H9 (cell line): ENCODE data around the gene KAT7. TPM values are rescaled to one million over a fixed set of nuclear protein-coding genes. Genes with fewer than 3 reads are reported as not detected.

Experiments used
- DNase-seq: peaks from one replicate; pipeline ENCODE4 v3.0.0-alpha.2; 2017
- H2AFZ ChIP-seq: one replicate; pipeline ENCODE4 v1.6.1; 2013; ENCODE audit warnings: mild to moderate bottlenecking, low read length, control low read depth, moderate library complexity
- H2AK5ac ChIP-seq: 2 replicates; pipeline ENCODE4 v1.6.1; 2013; ENCODE audit warnings: low read length, control low read depth, mixed read lengths; ENCODE audit not compliant: insufficient read length
- H2BK120ac ChIP-seq: one replicate; pipeline ENCODE4 v1.6.1; 2013; ENCODE audit warnings: low read depth, mild to moderate bottlenecking, low read length, control low read depth, inconsistent platforms; ENCODE audit not compliant: poor library complexity, severe bottlenecking
- H2BK12ac ChIP-seq: 2 replicates; pipeline ENCODE4 v1.6.1; 2013; ENCODE audit warnings: low read length, control low read depth, mixed read lengths, low read depth; ENCODE audit not compliant: insufficient read length
- H2BK15ac ChIP-seq: 2 replicates; pipeline ENCODE4 v1.6.1; 2013; ENCODE audit warnings: low read depth, low read length, control low read depth
- H2BK20ac ChIP-seq: one replicate; pipeline ENCODE4 v1.6.1; 2013; ENCODE audit warnings: low read depth, mild to moderate bottlenecking, low read length, control low read depth, inconsistent platforms; ENCODE audit not compliant: poor library complexity, severe bottlenecking
- H2BK5ac ChIP-seq: 2 replicates; pipeline ENCODE4 v1.6.1; 2013; ENCODE audit warnings: low read length, control low read depth, mixed read lengths; ENCODE audit not compliant: insufficient read length
- H3K14ac ChIP-seq: 2 replicates; pipeline ENCODE4 v1.6.1; 2013; ENCODE audit warnings: low read length, control low read depth; ENCODE audit not compliant: insufficient read depth
- H3K18ac ChIP-seq: 2 replicates; pipeline ENCODE4 v1.6.1; 2013; ENCODE audit warnings: low read depth, mild to moderate bottlenecking, mixed read lengths, low read length, control low read depth; ENCODE audit not compliant: insufficient read length
- H3K23ac ChIP-seq: 2 replicates; pipeline ENCODE4 v1.6.1; 2013; ENCODE audit warnings: low read length, control low read depth, mixed read lengths, low read depth; ENCODE audit not compliant: insufficient read length
- H3K23me2 ChIP-seq: 2 replicates; pipeline ENCODE4 v1.6.1; 2013; ENCODE audit warnings: low read depth, mild to moderate bottlenecking, mixed read lengths, low read length, control low read depth; ENCODE audit not compliant: insufficient read length, poor library complexity, severe bottlenecking
- H3K27ac ChIP-seq: 2 replicates; pipeline ENCODE4 v1.5.1; 2013; ENCODE audit warnings: low read length, control low read depth, mixed read lengths, low read depth; ENCODE audit not compliant: insufficient read length
- H3K27me3 ChIP-seq: 2 replicates; pipeline ENCODE4 v1.6.1; 2013; ENCODE audit warnings: low read length, control low read depth, inconsistent platforms; ENCODE audit not compliant: insufficient read depth
- H3K4ac ChIP-seq: 2 replicates; pipeline ENCODE4 v1.6.1; 2013; ENCODE audit warnings: low read depth, mild to moderate bottlenecking, control low read depth, inconsistent platforms, low read length, moderate library complexity
- H3K4me1 ChIP-seq: 2 replicates; pipeline ENCODE4 v1.6.1; 2013; ENCODE audit warnings: low read length, control low read depth, inconsistent platforms; ENCODE audit not compliant: insufficient read depth
- H3K4me2 ChIP-seq: 2 replicates; pipeline ENCODE4 v1.6.1; 2013; ENCODE audit warnings: low read length, control low read depth, mixed read lengths; ENCODE audit not compliant: insufficient read length, insufficient read depth
- H3K56ac ChIP-seq: 2 replicates; pipeline ENCODE4 v1.6.1; 2013; ENCODE audit warnings: low read depth, mild to moderate bottlenecking, mixed read lengths, low read length, control low read depth; ENCODE audit not compliant: insufficient read length
- H3K79me1 ChIP-seq: 2 replicates; pipeline ENCODE4 v1.6.1; 2013; ENCODE audit warnings: low read depth, mild to moderate bottlenecking, moderate library complexity, low read length, control low read depth, inconsistent platforms; ENCODE audit not compliant: insufficient read depth, poor library complexity, severe bottlenecking
- H3K79me2 ChIP-seq: 2 replicates; pipeline ENCODE4 v1.6.1; 2013; ENCODE audit warnings: low read length, control low read depth, inconsistent platforms; ENCODE audit not compliant: insufficient read depth
- H3K9ac ChIP-seq: 2 replicates; pipeline ENCODE4 v1.6.1; 2013; ENCODE audit warnings: low read length, control low read depth, mixed read lengths; ENCODE audit not compliant: insufficient read length; ENCODE audit errors: extremely low read depth
- H3K9me3 ChIP-seq: one replicate; pipeline ENCODE4 v1.6.1; 2013; ENCODE audit warnings: low read depth, low read length, inconsistent platforms; ENCODE audit not compliant: control insufficient read depth
- H3T11ph ChIP-seq: one replicate; pipeline ENCODE4 v1.6.1; 2013; ENCODE audit warnings: mild to moderate bottlenecking, low read length, control low read depth, inconsistent platforms
- H4K20me1 ChIP-seq: one replicate; pipeline ENCODE4 v1.6.1; 2013; ENCODE audit not compliant: control insufficient read depth, insufficient read length, insufficient read depth
- H4K5ac ChIP-seq: 2 replicates; pipeline ENCODE4 v1.6.1; 2013; ENCODE audit warnings: low read depth, mild to moderate bottlenecking, mixed read lengths, low read length, control low read depth; ENCODE audit not compliant: insufficient read length
- H4K8ac ChIP-seq: replicated peaks from 2 replicates; pipeline ENCODE4 v1.6.1; 2013; ENCODE audit warnings: low read length, control low read depth, mixed read lengths, low read depth; ENCODE audit not compliant: insufficient read length
- H4K91ac ChIP-seq: 2 replicates; pipeline ENCODE4 v1.6.1; 2013; ENCODE audit warnings: low read depth, mild to moderate bottlenecking, moderate library complexity, mixed read lengths, low read length, control low read depth; ENCODE audit not compliant: insufficient read length
- H3K27ac Mint-ChIP-seq, 3 experiments: 2 replicates in 2 of 3; 3 replicates in 1 of 3; pipeline ENCODE4 v1.8.0; 2020 to 2021; ENCODE audit warnings: mixed read lengths in 3 of 3, mild to moderate bottlenecking in 1 of 3, moderate library complexity in 1 of 3
- H3K27me3 Mint-ChIP-seq: 2 replicates; pipeline ENCODE4 v1.8.0; 2021; ENCODE audit warnings: low read depth, mild to moderate bottlenecking, moderate library complexity, mixed read lengths
- H3K36me3 Mint-ChIP-seq, 3 experiments: 2 replicates in 2 of 3; 3 replicates in 1 of 3; pipeline ENCODE4 v1.8.0; 2020 to 2021; ENCODE audit warnings: low read depth in 3 of 3, mixed read lengths in 3 of 3; ENCODE audit not compliant: insufficient read depth in 1 of 3
- H3K4me1 Mint-ChIP-seq, 2 experiments: 2 replicates each; pipeline ENCODE4 v1.8.0; 2020; ENCODE audit warnings: mixed read lengths in 2 of 2
- H3K4me3 Mint-ChIP-seq, 2 experiments: 2 replicates in 1 of 2; 3 replicates in 1 of 2; pipeline ENCODE4 v1.8.0; 2020 to 2021; ENCODE audit warnings: mild to moderate bottlenecking in 2 of 2, mixed read lengths in 2 of 2, moderate library complexity in 1 of 2
- H3K9me3 Mint-ChIP-seq, 2 experiments: 2 replicates in 1 of 2; 3 replicates in 1 of 2; pipeline ENCODE4 v1.8.0; 2020; ENCODE audit warnings: mild to moderate bottlenecking in 2 of 2, mixed read lengths in 2 of 2, moderate library complexity in 1 of 2
- WGBS: extraction: QIAGEN DNeasy Blood & Tissue Kit; methylation state at CpG from one replicate; pipeline ENCODE4 v1.1.7; 2013; ENCODE audit warnings: missing lambda C conversion rate, low lambda C conversion rate, mixed read lengths; ENCODE audit not compliant: insufficient read length; ENCODE audit errors: extremely low coverage; 5-methylcytosine and 5-hydroxymethylcytosine counted together
- total RNA-seq: library from RNA; stranded (reverse); gene quantifications from 2 replicates; pipeline ENCODE4 v1.2.1, GENCODE V29; 2021
- TF ChIP-seq, protein P1 (sequence below): fragments of 200-600 bp; sonication (generic); conservative IDR thresholded peaks from 3 replicates; pipeline ENCODE4 v1.8.0; 2021; ENCODE audit warnings: antibody characterized with exemption, mild to moderate bottlenecking

Gene KAT7
- total RNA-seq, 1 experiment from 2014 or later, result 93.1 TPM

DNA sequence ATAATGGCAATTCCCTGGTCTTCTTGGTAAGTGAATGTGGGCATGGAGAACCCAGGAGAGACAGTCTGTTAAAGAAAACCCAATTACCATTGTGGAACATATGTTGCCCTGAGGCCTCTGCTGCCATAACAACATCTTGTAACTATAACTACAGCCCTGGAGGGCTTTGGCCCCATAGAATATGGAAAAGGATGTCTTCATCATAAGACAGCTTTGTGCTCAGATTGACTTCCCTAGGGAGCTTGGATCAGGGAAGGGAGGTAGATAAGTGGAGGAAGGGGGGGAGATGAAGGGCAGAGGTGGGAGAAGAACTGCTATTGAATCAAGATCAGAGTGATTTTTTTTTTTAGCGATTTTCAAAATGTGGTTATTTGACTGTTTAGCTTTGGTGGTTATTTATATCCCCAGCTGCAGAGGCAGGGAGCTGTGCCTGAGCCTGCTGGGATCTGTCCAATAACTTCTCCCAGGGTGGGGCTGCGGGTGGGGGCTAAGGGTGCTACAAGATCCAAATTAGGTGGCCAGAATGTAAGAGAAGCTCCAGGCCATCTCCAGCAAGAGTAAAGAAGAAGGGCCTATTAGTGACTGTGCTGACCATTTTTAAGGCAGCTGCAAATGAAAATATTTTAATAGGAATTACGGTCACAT, 5.3 kb upstream of the KAT7 start:
- Histone ChIP-seq H3K4ac (no peak overlapping the region), H2BK20ac (no peak overlapping the region), H3K9ac (no peak overlapping the region), H3K56ac (no peak overlapping the region), H2BK5ac (no peak overlapping the region), H3K23me2 (peaks cover 8% of the 10 kb centered on the region), H3T11ph (no peak overlapping the region), H3K23ac (no peak overlapping the region), H3K9me3 (no peaks in the 10 kb centered on the region), H2BK15ac (no peak overlapping the region; the same call in 1 of the 2 replicates), H3K18ac (no peak overlapping the region), H3K4me2 (no peak overlapping the region), H3K79me1 (no peaks in the 10 kb centered on the region), H3K14ac (no peak overlapping the region), H3K27ac (no peak overlapping the region), H3K27me3 (no peaks in the 10 kb centered on the region; the same call in 1 of the 2 replicates), H2BK120ac (no peak overlapping the region), H4K5ac (no peak overlapping the region), H2AFZ (no peak overlapping the region), H4K20me1 (no peaks in the 10 kb centered on the region), H4K91ac (no peak overlapping the region), H2AK5ac (no peak overlapping the region), H4K8ac (no peak overlapping the region), H2BK12ac (no peak overlapping the region), H3K4me1 (no peaks in the 10 kb centered on the region), H3K79me2 (no peaks in the 10 kb centered on the region)
- DNase-seq, result no peak
- Mint-ChIP-seq H3K27ac (no peak overlapping the region), H3K4me3 (no peak overlapping the region), H3K4me1 (peaks cover 10 to 12% of the 10 kb centered on the region in 2 experiments), H3K36me3 (no peaks in the 10 kb centered on the region), H3K27me3 (peaks cover 9% of the 10 kb centered on the region; the same call in 1 of the 2 replicates), H3K9me3 (no peaks in the 10 kb centered on the region; a peak in 1 of 5 replicates)
- WGBS, result no CpG with 5 or more reads among the region's 3 CpGs
- TF ChIP-seq, protein P1, sequence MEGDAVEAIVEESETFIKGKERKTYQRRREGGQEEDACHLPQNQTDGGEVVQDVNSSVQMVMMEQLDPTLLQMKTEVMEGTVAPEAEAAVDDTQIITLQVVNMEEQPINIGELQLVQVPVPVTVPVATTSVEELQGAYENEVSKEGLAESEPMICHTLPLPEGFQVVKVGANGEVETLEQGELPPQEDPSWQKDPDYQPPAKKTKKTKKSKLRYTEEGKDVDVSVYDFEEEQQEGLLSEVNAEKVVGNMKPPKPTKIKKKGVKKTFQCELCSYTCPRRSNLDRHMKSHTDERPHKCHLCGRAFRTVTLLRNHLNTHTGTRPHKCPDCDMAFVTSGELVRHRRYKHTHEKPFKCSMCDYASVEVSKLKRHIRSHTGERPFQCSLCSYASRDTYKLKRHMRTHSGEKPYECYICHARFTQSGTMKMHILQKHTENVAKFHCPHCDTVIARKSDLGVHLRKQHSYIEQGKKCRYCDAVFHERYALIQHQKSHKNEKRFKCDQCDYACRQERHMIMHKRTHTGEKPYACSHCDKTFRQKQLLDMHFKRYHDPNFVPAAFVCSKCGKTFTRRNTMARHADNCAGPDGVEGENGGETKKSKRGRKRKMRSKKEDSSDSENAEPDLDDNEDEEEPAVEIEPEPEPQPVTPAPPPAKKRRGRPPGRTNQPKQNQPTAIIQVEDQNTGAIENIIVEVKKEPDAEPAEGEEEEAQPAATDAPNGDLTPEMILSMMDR, result no peak
